Liver (tissue), 9 donors: ENCODE results near the gene XPNPEP3. TPM values are rescaled to one million over a fixed set of nuclear protein-coding genes. Genes with fewer than 3 reads are reported as not detected.

Experiments
- DNase-seq: peaks from one replicate; pipeline ENCODE4 v3.0.0-alpha.2; 2017; ENCODE audit warnings: low spot score
- H3K27ac ChIP-seq, 2 donors: one replicate each; pipeline ENCODE4 v1.7.0; 2013; ENCODE audit warnings: inconsistent platforms in 2 of 2, low read length in 2 of 2, control low read depth in 1 of 2, low read depth in 1 of 2, mild to moderate bottlenecking in 1 of 2
- H3K27me3 ChIP-seq, 4 donors: one replicate each; pipeline versions ENCODE4 v1.6.1 to v1.7.0; 2013; ENCODE audit warnings: low read length in 3 of 4, inconsistent platforms in 1 of 4, mild to moderate bottlenecking in 1 of 4, moderate library complexity in 1 of 4; ENCODE audit not compliant: control insufficient read depth in 4 of 4, insufficient read depth in 4 of 4
- H3K36me3 ChIP-seq, 4 donors: one replicate each; pipeline versions ENCODE4 v1.6.1 to v1.7.0; 2013; ENCODE audit warnings: low read length in 3 of 4, mild to moderate bottlenecking in 3 of 4, low read depth in 1 of 4, moderate library complexity in 1 of 4; ENCODE audit not compliant: control insufficient read depth in 4 of 4, insufficient read depth in 3 of 4
- H3K4me1 ChIP-seq, 4 donors: one replicate each; pipeline versions ENCODE4 v1.6.1 to v1.7.0; 2013; ENCODE audit warnings: low read length in 3 of 4, mild to moderate bottlenecking in 3 of 4, moderate library complexity in 1 of 4; ENCODE audit not compliant: control insufficient read depth in 4 of 4, insufficient read depth in 4 of 4
- H3K4me3 ChIP-seq, 3 donors: one replicate each; pipeline versions ENCODE4 v1.6.1 to v1.7.0; 2013; ENCODE audit warnings: low read length in 3 of 3, control low read depth in 1 of 3, low read depth in 1 of 3, mild to moderate bottlenecking in 1 of 3
- H3K9ac ChIP-seq, 2 donors: one replicate each; pipeline ENCODE4 v1.7.0; 2013; ENCODE audit warnings: low read length in 2 of 2, mild to moderate bottlenecking in 2 of 2, moderate library complexity in 2 of 2, control low read depth in 1 of 2, low read depth in 1 of 2
- H3K9me3 ChIP-seq, 4 donors: one replicate each; pipeline versions ENCODE4 v1.6.1 to v1.7.0; 2013; ENCODE audit warnings: low read length in 3 of 4; ENCODE audit not compliant: control insufficient read depth in 4 of 4
- EGR1 ChIP-seq, 2 donors: IDR thresholded peaks; 2 replicates each; pipeline ENCODE4 v1.6.1; 2016 to 2018; ENCODE audit warnings: antibody characterized with exemption in 2 of 2, low read depth in 2 of 2
- FOXA1 ChIP-seq: IDR thresholded peaks from 2 replicates; pipeline ENCODE4 v1.6.1; 2016; ENCODE audit warnings: antibody characterized with exemption
- FOXA2 ChIP-seq: IDR thresholded peaks from 2 replicates; pipeline ENCODE4 v1.6.1; 2016; ENCODE audit warnings: antibody characterized with exemption
- GABPA ChIP-seq, 2 donors: IDR thresholded peaks in 1 of 2; conservative IDR thresholded peaks in 1 of 2; 2 replicates each; pipeline ENCODE4 v1.6.1; 2016; ENCODE audit warnings: antibody characterized with exemption in 2 of 2, mild to moderate bottlenecking in 1 of 2, moderate library complexity in 1 of 2
- HNF4A ChIP-seq, 2 donors: conservative IDR thresholded peaks; 2 replicates each; pipeline ENCODE4 v1.6.1; 2016; ENCODE audit warnings: antibody characterized with exemption in 2 of 2, mild to moderate bottlenecking in 2 of 2
- HNF4G ChIP-seq: IDR thresholded peaks from 2 replicates; pipeline ENCODE4 v1.6.1; 2016; ENCODE audit warnings: antibody characterized with exemption
- JUND ChIP-seq, 2 donors: IDR thresholded peaks; 2 replicates each; pipeline ENCODE4 v1.6.1; 2016; ENCODE audit warnings: antibody characterized with exemption in 2 of 2
- NR2F2 ChIP-seq: IDR thresholded peaks from 2 replicates; pipeline ENCODE4 v1.6.1; 2016; ENCODE audit warnings: antibody characterized with exemption
- RAD21 ChIP-seq, 2 donors: IDR thresholded peaks; 2 replicates each; pipeline ENCODE4 v1.6.1; 2016; ENCODE audit warnings: antibody characterized with exemption in 2 of 2, mild to moderate bottlenecking in 2 of 2
- RXRA ChIP-seq, 2 donors: IDR thresholded peaks; 2 replicates each; pipeline ENCODE4 v1.6.1; 2017 to 2018; ENCODE audit warnings: antibody characterized with exemption in 2 of 2, mild to moderate bottlenecking in 1 of 2
- SP1 ChIP-seq: IDR thresholded peaks from 2 replicates; pipeline ENCODE4 v1.6.1; 2018; ENCODE audit warnings: antibody characterized with exemption, mild to moderate bottlenecking
- TAF1 ChIP-seq: conservative IDR thresholded peaks from 2 replicates; pipeline ENCODE4 v1.6.1; 2016; ENCODE audit warnings: antibody characterized with exemption, mild to moderate bottlenecking
- YY1 ChIP-seq: IDR thresholded peaks from 2 replicates; pipeline ENCODE4 v1.6.1; 2016; ENCODE audit warnings: antibody characterized with exemption, mild to moderate bottlenecking
- WGBS: extraction: QIAGEN DNeasy Blood & Tissue Kit; methylation state at CpG from one replicate; pipeline ENCODE4 v1.1.7; 2013; 5-methylcytosine and 5-hydroxymethylcytosine counted together
- polyA plus RNA-seq, 2 donors: library from polyadenylated mRNA; stranded (reverse) in 1 of 2; unstranded in 1 of 2; fragments of 200-250 nt in 1 of 2; fragments of >200 nt in 1 of 2; fragmentation: Nextera tagmentation in 1 of 2; extraction: Ambion mirVana in 1 of 2; gene quantifications; one replicate each; pipeline versions ENCODE4 v1.2.1 to v1.2.3, GENCODE V29; 2013 to 2015
- total RNA-seq, 2 donors: library from RNA; depleted of rRNA; stranded (reverse); fragments of >200 nt; gene quantifications; one replicate each; pipeline ENCODE4 v1.2.3, GENCODE V29; 2014
- TF ChIP-seq, protein P1 (sequence below): fragments of 150-350 bp; IDR thresholded peaks from 2 replicates; pipeline ENCODE4 v1.5.1; 2017; ENCODE audit warnings: improper control_type of control experiment, low read depth, low read length; ENCODE audit not compliant: missing input control
- TF ChIP-seq, protein P2 (sequence below): IDR thresholded peaks from 2 replicates; pipeline ENCODE4 v1.6.1; 2016; ENCODE audit warnings: antibody characterized with exemption
- TF ChIP-seq, protein P3 (sequence below): IDR thresholded peaks from 2 replicates; pipeline ENCODE4 v1.6.1; 2016; ENCODE audit warnings: antibody characterized with exemption
- TF ChIP-seq, protein P4 (sequence below): IDR thresholded peaks from 2 replicates; pipeline ENCODE4 v1.6.1; 2016; ENCODE audit warnings: antibody characterized with exemption
- TF ChIP-seq, protein P5 (sequence below): IDR thresholded peaks from 2 replicates; pipeline ENCODE4 v1.6.1; 2016; ENCODE audit warnings: antibody characterized with exemption, mild to moderate bottlenecking
- donor health status: healthy.
- donor health status: healthy.
- donor health status: healthy.
- donor health status: healthy.
- donor health status: healthy.

Gene XPNPEP3
- total and polyA plus RNA-seq, 4 donors: 5.5 to 16.4 (median 8.6) TPM

DNA sequence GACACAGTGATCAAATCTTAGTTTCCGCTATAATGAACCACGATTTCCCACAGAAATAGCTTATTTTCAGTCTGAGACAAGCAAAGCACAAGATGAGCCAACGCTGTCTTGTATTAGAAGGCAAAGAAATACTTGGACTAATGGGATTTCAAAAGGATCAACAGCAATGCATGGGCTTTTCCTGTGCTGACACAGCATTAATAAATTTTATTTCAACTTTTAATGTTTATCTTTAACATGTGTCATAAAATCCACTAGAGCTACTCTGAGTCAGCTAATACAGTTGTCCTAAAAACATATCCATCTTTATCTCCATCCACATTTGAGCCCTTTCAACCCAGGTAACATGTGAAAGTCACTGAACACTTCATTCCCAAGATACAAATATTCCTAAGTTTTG lies 22.3 kb upstream of the XPNPEP3 start:
- H3K4me1 ChIP-seq: peaks cover 5 to 20% (median 13%) of the 10 kb centered on the region in 4 donors
- H3K27ac ChIP-seq: no peak overlapping the region
- DNase-seq: no peak
- TF ChIP-seq RXRA (IDR thresholded peaks at IDR 0.05) (no peak), RAD21 (IDR thresholded peaks at IDR 0.05) (no peak), EGR1 (IDR thresholded peaks at IDR 0.05; ENCODE audit: low read depth in 2 of 2) (no peak), FOXA2 (no peak), NR2F2 (no peak), SP1 (no peak), GABPA (IDR thresholded peaks at IDR 0.05 in 1 of 2, conservative IDR thresholded peaks at IDR 0.05 in 1 of 2) (no peak), FOXA1 (no peak), HNF4G (no peak), JUND (IDR thresholded peaks at IDR 0.05) (no peak), YY1 (no peak), TAF1 (no peak), HNF4A (conservative IDR thresholded peaks at IDR 0.05) (no peak)
- TF ChIP-seq, protein P1, sequence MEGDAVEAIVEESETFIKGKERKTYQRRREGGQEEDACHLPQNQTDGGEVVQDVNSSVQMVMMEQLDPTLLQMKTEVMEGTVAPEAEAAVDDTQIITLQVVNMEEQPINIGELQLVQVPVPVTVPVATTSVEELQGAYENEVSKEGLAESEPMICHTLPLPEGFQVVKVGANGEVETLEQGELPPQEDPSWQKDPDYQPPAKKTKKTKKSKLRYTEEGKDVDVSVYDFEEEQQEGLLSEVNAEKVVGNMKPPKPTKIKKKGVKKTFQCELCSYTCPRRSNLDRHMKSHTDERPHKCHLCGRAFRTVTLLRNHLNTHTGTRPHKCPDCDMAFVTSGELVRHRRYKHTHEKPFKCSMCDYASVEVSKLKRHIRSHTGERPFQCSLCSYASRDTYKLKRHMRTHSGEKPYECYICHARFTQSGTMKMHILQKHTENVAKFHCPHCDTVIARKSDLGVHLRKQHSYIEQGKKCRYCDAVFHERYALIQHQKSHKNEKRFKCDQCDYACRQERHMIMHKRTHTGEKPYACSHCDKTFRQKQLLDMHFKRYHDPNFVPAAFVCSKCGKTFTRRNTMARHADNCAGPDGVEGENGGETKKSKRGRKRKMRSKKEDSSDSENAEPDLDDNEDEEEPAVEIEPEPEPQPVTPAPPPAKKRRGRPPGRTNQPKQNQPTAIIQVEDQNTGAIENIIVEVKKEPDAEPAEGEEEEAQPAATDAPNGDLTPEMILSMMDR: no peak
- TF ChIP-seq, protein P2, sequence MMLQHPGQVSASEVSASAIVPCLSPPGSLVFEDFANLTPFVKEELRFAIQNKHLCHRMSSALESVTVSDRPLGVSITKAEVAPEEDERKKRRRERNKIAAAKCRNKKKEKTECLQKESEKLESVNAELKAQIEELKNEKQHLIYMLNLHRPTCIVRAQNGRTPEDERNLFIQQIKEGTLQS: no peak
- TF ChIP-seq, protein P3, sequence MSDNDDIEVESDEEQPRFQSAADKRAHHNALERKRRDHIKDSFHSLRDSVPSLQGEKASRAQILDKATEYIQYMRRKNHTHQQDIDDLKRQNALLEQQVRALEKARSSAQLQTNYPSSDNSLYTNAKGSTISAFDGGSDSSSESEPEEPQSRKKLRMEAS: no peak
- TF ChIP-seq, protein P4, sequence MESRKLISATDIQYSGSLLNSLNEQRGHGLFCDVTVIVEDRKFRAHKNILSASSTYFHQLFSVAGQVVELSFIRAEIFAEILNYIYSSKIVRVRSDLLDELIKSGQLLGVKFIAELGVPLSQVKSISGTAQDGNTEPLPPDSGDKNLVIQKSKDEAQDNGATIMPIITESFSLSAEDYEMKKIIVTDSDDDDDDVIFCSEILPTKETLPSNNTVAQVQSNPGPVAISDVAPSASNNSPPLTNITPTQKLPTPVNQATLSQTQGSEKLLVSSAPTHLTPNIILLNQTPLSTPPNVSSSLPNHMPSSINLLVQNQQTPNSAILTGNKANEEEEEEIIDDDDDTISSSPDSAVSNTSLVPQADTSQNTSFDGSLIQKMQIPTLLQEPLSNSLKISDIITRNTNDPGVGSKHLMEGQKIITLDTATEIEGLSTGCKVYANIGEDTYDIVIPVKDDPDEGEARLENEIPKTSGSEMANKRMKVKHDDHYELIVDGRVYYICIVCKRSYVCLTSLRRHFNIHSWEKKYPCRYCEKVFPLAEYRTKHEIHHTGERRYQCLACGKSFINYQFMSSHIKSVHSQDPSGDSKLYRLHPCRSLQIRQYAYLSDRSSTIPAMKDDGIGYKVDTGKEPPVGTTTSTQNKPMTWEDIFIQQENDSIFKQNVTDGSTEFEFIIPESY: no peak
- TF ChIP-seq, protein P5, sequence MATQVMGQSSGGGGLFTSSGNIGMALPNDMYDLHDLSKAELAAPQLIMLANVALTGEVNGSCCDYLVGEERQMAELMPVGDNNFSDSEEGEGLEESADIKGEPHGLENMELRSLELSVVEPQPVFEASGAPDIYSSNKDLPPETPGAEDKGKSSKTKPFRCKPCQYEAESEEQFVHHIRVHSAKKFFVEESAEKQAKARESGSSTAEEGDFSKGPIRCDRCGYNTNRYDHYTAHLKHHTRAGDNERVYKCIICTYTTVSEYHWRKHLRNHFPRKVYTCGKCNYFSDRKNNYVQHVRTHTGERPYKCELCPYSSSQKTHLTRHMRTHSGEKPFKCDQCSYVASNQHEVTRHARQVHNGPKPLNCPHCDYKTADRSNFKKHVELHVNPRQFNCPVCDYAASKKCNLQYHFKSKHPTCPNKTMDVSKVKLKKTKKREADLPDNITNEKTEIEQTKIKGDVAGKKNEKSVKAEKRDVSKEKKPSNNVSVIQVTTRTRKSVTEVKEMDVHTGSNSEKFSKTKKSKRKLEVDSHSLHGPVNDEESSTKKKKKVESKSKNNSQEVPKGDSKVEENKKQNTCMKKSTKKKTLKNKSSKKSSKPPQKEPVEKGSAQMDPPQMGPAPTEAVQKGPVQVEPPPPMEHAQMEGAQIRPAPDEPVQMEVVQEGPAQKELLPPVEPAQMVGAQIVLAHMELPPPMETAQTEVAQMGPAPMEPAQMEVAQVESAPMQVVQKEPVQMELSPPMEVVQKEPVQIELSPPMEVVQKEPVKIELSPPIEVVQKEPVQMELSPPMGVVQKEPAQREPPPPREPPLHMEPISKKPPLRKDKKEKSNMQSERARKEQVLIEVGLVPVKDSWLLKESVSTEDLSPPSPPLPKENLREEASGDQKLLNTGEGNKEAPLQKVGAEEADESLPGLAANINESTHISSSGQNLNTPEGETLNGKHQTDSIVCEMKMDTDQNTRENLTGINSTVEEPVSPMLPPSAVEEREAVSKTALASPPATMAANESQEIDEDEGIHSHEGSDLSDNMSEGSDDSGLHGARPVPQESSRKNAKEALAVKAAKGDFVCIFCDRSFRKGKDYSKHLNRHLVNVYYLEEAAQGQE: no peak
- 96% methylated on average over 3 of the region's 3 CpGs for whole genome bisulfite sequencing
- H3K9ac ChIP-seq: no peak overlapping the region
- no peaks in the 10 kb centered on the region for H3K9me3 ChIP-seq
- peaks cover 11 to 64% (median 39%) of the 10 kb centered on the region in 4 donors for H3K36me3 ChIP-seq
- no peak overlapping the region for H3K4me3 ChIP-seq
- no peaks in the 10 kb centered on the region for H3K27me3 ChIP-seq
